Measurements from ENCODE around the gene OPCML. TPM values are rescaled to one million over a fixed set of nuclear protein-coding genes. Genes with fewer than 3 reads are reported as not detected.

OPCML gene
- total RNA-seq, 2 donors from 2014 or later: 0.34 TPM; not detected in 1

DNA sequence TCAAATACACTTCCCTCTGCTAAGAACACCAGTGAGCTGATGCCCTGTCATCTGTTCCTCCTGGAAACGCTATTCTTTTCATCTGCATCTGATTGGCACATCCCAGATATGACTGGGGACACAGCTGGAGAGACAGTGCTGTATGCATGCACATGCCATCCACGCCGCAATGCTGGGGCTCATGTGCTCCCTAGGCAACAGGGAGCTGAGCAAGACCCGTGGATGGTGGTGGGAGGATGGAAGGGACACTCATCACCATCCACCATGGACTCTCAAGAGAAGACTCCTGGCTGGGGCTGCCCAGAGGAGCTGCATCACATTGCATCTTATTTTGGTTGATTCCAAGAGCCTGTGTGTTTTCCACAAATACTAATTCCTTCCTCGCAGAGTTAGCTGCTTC is 534.9 kb downstream of the OPCML start:
- H3K9me3 ChIP-seq: no peaks in the 10 kb centered on the region
- no peaks in the 10 kb centered on the region for H3K4me1 ChIP-seq (replicated peaks)
- no peak for DNase-seq (ENCODE audit: low spot score)
- H3K27ac ChIP-seq: no peak overlapping the region
- TF ChIP-seq POLR2AphosphoS5 (IDR thresholded peaks at IDR 0.05): no peak
- TF ChIP-seq, protein P1, sequence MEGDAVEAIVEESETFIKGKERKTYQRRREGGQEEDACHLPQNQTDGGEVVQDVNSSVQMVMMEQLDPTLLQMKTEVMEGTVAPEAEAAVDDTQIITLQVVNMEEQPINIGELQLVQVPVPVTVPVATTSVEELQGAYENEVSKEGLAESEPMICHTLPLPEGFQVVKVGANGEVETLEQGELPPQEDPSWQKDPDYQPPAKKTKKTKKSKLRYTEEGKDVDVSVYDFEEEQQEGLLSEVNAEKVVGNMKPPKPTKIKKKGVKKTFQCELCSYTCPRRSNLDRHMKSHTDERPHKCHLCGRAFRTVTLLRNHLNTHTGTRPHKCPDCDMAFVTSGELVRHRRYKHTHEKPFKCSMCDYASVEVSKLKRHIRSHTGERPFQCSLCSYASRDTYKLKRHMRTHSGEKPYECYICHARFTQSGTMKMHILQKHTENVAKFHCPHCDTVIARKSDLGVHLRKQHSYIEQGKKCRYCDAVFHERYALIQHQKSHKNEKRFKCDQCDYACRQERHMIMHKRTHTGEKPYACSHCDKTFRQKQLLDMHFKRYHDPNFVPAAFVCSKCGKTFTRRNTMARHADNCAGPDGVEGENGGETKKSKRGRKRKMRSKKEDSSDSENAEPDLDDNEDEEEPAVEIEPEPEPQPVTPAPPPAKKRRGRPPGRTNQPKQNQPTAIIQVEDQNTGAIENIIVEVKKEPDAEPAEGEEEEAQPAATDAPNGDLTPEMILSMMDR (IDR thresholded peaks at IDR 0.05): no peak
- no peak for TF ChIP-seq POLR2A (IDR thresholded peaks at IDR 0.05)
- H3K27me3 ChIP-seq (replicated peaks; ENCODE audit: insufficient read depth): no peaks in the 10 kb centered on the region
- WGBS: 87% methylated on average over 5 of the region's 5 CpGs
- H3K4me3 ChIP-seq: no peak overlapping the region
- no peaks in the 10 kb centered on the region for H3K36me3 ChIP-seq
- intact Hi-C loops (cut with DNase I): no loop called here

DNA sequence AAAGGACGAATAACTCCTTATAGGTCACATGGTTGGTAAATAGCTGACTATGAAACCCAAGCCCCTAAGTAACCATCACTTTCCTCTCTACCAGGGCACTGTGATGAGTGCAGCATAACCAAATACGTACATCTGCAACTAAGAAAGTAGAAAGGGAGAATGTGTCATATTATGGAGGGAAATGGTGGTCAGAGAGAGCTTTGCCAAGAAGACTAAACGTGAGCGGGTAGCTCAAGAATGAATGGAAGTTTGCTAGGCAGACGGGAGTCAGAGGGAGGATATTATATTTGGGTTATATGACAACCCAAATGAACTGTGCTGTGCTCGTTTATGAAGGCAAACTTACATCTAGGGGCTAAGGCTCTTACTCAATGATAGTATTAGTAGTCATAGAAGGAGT is 537.3 kb downstream of the OPCML start:
- DNase-seq (ENCODE audit: low spot score): no peak
- H3K27ac ChIP-seq: no peak overlapping the region
- H3K4me3 ChIP-seq: no peak overlapping the region
- H3K27me3 ChIP-seq (replicated peaks; ENCODE audit: insufficient read depth): no peaks in the 10 kb centered on the region
- H3K36me3 ChIP-seq: no peaks in the 10 kb centered on the region
- H3K4me1 ChIP-seq (replicated peaks): no peaks in the 10 kb centered on the region
- WGBS: 80% methylated on average over 6 of the region's 6 CpGs
- no peak for TF ChIP-seq POLR2A (IDR thresholded peaks at IDR 0.05)
- no peak for TF ChIP-seq POLR2AphosphoS5 (IDR thresholded peaks at IDR 0.05)
- TF ChIP-seq, protein P1 (IDR thresholded peaks at IDR 0.05): no peak
- no peaks in the 10 kb centered on the region for H3K9me3 ChIP-seq
- intact Hi-C loops (cut with DNase I): no loop called here

DNA sequence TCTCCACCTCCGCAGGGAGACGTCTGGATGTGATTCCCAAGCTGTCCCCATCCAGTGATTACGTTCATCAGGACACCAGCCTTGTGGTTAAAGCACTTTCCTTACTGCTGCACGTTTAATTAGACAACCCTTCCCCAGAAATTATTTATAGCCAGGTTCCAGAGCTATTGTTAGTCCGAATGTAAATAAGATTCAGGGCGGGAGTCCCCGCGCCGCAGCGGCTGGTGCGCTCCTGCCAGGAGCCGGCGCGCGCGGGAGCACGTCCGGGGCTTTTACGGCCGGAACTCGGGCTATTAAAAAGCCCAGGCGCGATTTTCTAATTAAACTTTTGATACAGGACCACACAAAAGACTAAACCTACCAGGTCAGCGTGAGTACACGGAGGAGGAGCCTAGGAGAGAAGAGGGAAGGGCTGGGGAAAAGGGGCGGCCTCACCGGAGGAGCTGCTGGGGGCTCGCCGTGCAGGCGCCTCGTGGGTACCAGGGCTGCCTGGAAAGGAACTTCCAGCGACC is 538.3 kb downstream of the OPCML start:
- Histone ChIP-seq H3K4me1 (replicated peaks) (no peaks in the 10 kb centered on the region), H3K9me3 (no peaks in the 10 kb centered on the region), H3K27me3 (replicated peaks; ENCODE audit: insufficient read depth) (no peaks in the 10 kb centered on the region), H3K36me3 (no peaks in the 10 kb centered on the region), H3K27ac (no peak overlapping the region), H3K4me3 (no peak overlapping the region)
- TF ChIP-seq POLR2AphosphoS5 (IDR thresholded peaks at IDR 0.05) (no peak), POLR2A (IDR thresholded peaks at IDR 0.05) (no peak)
- TF ChIP-seq, protein P1 (IDR thresholded peaks at IDR 0.05): no peak
- WGBS: 1% methylated on average over 32 of the region's 32 CpGs
- intact Hi-C loops (cut with DNase I): no loop called here
- DNase-seq (ENCODE audit: low spot score): no peak

DNA sequence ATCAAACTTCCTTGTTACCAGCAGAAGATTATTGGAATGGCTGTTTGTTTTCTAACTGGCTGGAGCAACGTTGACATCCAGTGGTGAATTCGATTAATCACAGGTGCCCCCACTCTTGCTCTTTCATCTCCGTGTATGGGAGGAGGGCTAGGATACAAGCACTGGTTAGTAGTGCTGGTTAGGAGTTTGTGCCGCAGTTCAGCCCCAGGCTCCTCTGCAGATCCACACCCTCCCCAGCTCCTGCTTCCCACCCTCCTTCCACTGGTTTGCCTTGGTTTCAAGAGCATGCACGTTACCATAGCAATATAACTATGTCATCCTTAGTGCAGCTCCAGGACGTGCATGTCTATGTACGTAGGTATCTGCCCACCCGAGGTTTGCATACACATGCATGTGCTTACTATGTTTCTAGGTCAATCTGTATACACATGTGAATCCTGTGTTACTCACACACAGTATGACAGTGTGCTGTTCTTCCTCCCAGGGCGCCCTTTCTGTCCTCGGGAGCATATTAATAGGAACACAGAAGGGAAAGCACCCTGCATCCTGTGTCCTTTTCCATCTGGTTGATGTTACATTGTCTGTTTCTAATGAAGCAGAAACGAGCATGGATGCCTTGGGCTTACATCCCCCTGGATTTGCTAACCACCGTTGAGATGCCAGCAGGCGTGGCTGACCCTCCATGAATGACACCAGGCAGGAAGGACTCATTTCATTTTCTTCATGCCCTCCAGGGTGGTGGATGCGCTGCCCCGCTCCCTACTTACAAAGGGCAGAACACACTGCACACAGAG is 539.3 kb downstream of the OPCML start:
- intact Hi-C loops (cut with DNase I): no loop called here
- no peaks in the 10 kb centered on the region for H3K9me3 ChIP-seq
- no peak for TF ChIP-seq POLR2AphosphoS5 (IDR thresholded peaks at IDR 0.05)
- TF ChIP-seq, protein P1 (IDR thresholded peaks at IDR 0.05): no peak
- TF ChIP-seq POLR2A (IDR thresholded peaks at IDR 0.05): no peak
- 22% methylated on average over 15 of the region's 15 CpGs for WGBS
- no peaks in the 10 kb centered on the region for H3K27me3 ChIP-seq (replicated peaks; ENCODE audit: insufficient read depth)
- H3K4me3 ChIP-seq: no peak overlapping the region
- no peak for DNase-seq (ENCODE audit: low spot score)
- H3K4me1 ChIP-seq (replicated peaks): no peaks in the 10 kb centered on the region
- H3K36me3 ChIP-seq: no peaks in the 10 kb centered on the region
- H3K27ac ChIP-seq: no peak overlapping the region

DNA sequence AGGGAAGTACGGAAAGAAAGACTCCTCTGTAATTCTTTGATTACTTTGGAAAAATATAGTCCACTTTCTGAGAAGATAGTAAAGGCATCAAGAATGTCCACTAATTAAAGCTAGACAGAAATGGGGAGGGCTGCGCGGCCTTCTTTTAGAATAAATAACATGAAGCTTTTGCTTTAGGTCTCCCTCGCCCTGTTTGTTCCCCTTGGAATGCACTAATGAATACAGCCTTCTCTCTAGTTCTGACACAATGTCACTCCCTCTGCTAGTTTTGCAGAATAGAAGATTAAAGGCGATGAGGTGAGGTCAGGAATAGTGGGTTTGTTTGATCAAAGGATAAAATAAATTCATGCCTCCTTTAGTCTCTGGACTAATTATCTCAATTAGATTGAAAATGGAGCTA is 543.9 kb downstream of the OPCML start:
- Histone ChIP-seq H3K4me3 (no peak overlapping the region), H3K36me3 (no peaks in the 10 kb centered on the region), H3K9me3 (no peaks in the 10 kb centered on the region), H3K4me1 (replicated peaks) (no peaks in the 10 kb centered on the region), H3K27ac (no peak overlapping the region), H3K27me3 (replicated peaks; ENCODE audit: insufficient read depth) (no peaks in the 10 kb centered on the region)
- 55% methylated on average over 5 of the region's 5 CpGs for WGBS
- DNase-seq (ENCODE audit: low spot score): no peak
- intact Hi-C loops (cut with DNase I): no loop called here
- TF ChIP-seq, protein P1 (IDR thresholded peaks at IDR 0.05): no peak
- TF ChIP-seq POLR2A (IDR thresholded peaks at IDR 0.05): no peak
- TF ChIP-seq POLR2AphosphoS5 (IDR thresholded peaks at IDR 0.05): no peak

Data from prostate gland (tissue), 2 donors.